ENCODE results near the gene MICAL2. TPM values are rescaled to one million over a fixed set of nuclear protein-coding genes. Genes with fewer than 3 reads are reported as not detected.

The MICAL2 gene
- total RNA-seq, 4 donors from 2014 or later = 195 to 499 (median 259) TPM

GRCh38 chr11:12246989-12247388 is 136.6 kb downstream of the MICAL2 start:
- H3K36me3 ChIP-seq = peaks cover 0 to 61% (median 30%) of the 10 kb centered on the region in 4 donors
- WGBS = 95% methylated on average over 4 of the region's 4 CpGs
- TF ChIP-seq EP300 (IDR thresholded peaks at IDR 0.05) (no peak), POLR2AphosphoS5 (IDR thresholded peaks at IDR 0.05) (no peak), POLR2A (IDR thresholded peaks at IDR 0.05; ENCODE audit: low read depth) (no peak), CTCF (IDR thresholded peaks at IDR 0.05) (no peak)
- intact Hi-C loops (cut with DNase I) = no loop called here
- H3K27me3 ChIP-seq = no peaks in the 10 kb centered on the region
- H3K27ac ChIP-seq (replicated peaks in 1 of 4) = peak overlapping the region; percentile 65 to 88 (median 78)
- no peak for DNase-seq (ENCODE audit: extremely low spot score)
- H3K4me3 ChIP-seq = no peak overlapping the region
- H3K4me1 ChIP-seq = peaks cover 37 to 86% (median 81%) of the 10 kb centered on the region in 4 donors
- no peaks in the 10 kb centered on the region for H3K9me3 ChIP-seq

DNA sequence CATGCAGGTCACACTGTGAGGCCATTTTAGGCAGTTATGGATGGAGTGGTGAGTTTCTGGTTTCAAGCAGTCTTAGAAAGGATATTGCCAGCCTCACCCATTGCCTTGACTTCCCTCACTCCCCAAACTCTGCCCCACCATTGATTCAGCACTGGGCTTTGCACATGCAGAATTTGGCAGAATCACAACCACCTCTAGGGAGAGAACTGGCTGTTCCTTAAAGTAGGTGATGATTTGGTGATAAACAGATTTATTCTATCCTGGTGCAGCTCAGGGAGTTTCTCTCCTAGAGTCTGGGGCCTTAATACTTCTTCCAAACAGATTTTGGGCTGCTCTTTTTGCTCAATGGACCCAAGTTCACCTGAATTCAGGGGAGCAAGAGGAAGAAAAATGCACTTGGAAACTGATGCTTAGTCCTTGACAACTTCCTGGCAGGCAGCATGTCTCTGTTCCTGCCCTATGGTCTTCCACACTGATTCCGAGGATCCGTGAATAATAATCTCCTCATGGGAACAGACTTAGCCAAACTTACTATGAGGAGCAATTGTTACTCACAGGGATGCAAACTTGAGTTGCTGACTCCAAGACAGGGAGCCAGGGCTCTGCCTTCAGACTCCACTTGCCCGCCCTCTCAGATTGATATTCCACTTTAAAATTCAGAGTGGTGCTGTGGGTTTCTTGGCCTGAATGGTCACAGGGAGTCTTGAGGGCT is 137.3 kb downstream of the MICAL2 start:
- Histone ChIP-seq H3K4me1 (peaks cover 37 to 79% (median 74%) of the 10 kb centered on the region in 4 donors), H3K36me3 (peaks cover 0 to 54% (median 24%) of the 10 kb centered on the region in 4 donors), H3K27me3 (no peaks in the 10 kb centered on the region), H3K27ac (replicated peaks in 1 of 4) (peak overlapping the region; percentile 65 to 88 (median 78)), H3K4me3 (no peak overlapping the region), H3K9me3 (no peaks in the 10 kb centered on the region)
- DNase-seq (ENCODE audit: extremely low spot score) = no peak
- TF ChIP-seq POLR2A (IDR thresholded peaks at IDR 0.05; ENCODE audit: low read depth) (no peak), POLR2AphosphoS5 (IDR thresholded peaks at IDR 0.05) (no peak)
- 48% methylated on average over 2 of the region's 3 CpGs for WGBS
- intact Hi-C loops (cut with DNase I) = no loop called here

- no peaks in the 10 kb centered on the region for H3K9me3 ChIP-seq
- WGBS = 26% methylated on average over 5 of the region's 5 CpGs
- TF ChIP-seq POLR2A (IDR thresholded peaks at IDR 0.05; ENCODE audit: low read depth) (no peak), EP300 (IDR thresholded peaks at IDR 0.05) (no peak), CTCF (IDR thresholded peaks at IDR 0.05) (no peak), POLR2AphosphoS5 (IDR thresholded peaks at IDR 0.05) (no peak)
- H3K27me3 ChIP-seq = no peaks in the 10 kb centered on the region
- peaks cover 33 to 73% (median 68%) of the 10 kb centered on the region in 4 donors for H3K4me1 ChIP-seq
- no peak for DNase-seq (ENCODE audit: extremely low spot score)
- H3K4me3 ChIP-seq = no peak overlapping the region
- H3K27ac ChIP-seq (replicated peaks in 1 of 4) = peak overlapping the region; percentile 65 to 88 (median 78)
- intact Hi-C loops (cut with DNase I) = no loop called here
- H3K36me3 ChIP-seq = peaks cover 0 to 47% (median 24%) of the 10 kb centered on the region in 4 donors
These were observed 137.9 kb downstream of the MICAL2 start for GRCh38 chr11:12248330-12248729.

DNA sequence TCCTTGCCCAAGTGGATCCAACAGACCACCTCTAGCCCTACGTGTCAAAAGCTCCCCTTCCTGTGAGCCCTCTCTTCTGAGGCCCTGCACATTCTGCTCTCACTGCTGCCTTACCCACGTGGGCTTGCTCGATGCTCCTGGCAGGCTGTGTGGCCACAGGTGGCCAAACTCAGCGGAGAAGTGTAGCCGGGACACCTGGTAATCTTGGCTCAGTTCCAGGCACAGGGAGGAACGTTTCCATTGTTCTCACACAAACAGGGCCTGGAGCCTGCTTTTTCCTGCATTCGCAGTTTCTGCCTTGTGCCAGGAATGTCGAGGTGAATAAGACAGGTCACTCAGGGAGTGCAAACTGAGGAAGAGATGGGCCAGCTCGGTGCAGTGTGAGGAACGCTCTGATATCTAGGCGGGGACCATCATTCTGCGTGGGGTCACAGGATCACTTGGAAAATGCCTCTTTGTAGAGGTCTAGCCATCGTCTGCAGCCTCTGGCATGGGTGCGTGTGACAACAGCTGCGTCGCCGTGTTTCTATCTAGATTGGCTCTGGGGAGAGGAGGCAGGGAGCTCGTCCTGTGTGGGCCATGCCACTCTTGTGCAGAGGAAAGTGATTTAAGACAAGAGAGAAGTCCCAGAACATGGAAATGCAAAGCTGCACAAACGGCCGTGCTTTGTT is 139.3 kb downstream of the MICAL2 start:
- 70% methylated on average over 19 of the region's 20 CpGs for WGBS
- intact Hi-C loops (cut with DNase I) = no loop called here
- Histone ChIP-seq H3K27ac (replicated peaks in 1 of 4) (peak overlapping the region; percentile 7 to 87 (median 54)), H3K27me3 (no peaks in the 10 kb centered on the region), H3K4me1 (peaks cover 28 to 59% (median 54%) of the 10 kb centered on the region in 4 donors), H3K9me3 (no peaks in the 10 kb centered on the region), H3K36me3 (peaks cover 0 to 48% (median 30%) of the 10 kb centered on the region in 4 donors), H3K4me3 (no peak overlapping the region)
- DNase-seq (ENCODE audit: extremely low spot score) = no peak
- TF ChIP-seq POLR2AphosphoS5 (IDR thresholded peaks at IDR 0.05) (peak; percentile 31 to 56), CTCF (IDR thresholded peaks at IDR 0.05) (no peak)

Measured in esophagus muscularis mucosa (tissue), 4 donors.